GM23248 (cell line): Measurements from ENCODE around the gene CCDC86.

Experiments
- EZH2 ChIP-seq: fragments of 200-600 bp; sonication (generic); IDR thresholded peaks from 2 replicates; pipeline ENCODE4 v1.6.1; 2018; ENCODE audit warnings: antibody characterized with exemption, mild to moderate bottlenecking; ENCODE audit not compliant: insufficient read depth, poor library complexity, severe bottlenecking
- EZH2phosphoT487 ChIP-seq: fragments of 200-600 bp; sonication (generic); IDR thresholded peaks from 2 replicates; pipeline ENCODE4 v1.6.1; 2018; ENCODE audit warnings: antibody characterized with exemption, moderate library complexity, mild to moderate bottlenecking, low read depth; ENCODE audit not compliant: insufficient read depth

GRCh38 chr11:60844045-60844869, 2.3 kb downstream of the CCDC86 start:
- no peak for TF ChIP-seq EZH2
- no peak for TF ChIP-seq EZH2phosphoT487
